IPS-18c (cell line): Measurements from ENCODE around the gene MIXL1.
"Not testable (repeated sequence)": the region's sequence is repeated elsewhere in the genome, so short reads cannot be mapped to it uniquely, and the experiment has no call there.

Experiments used
- H3K4me3 ChIP-seq: 2 replicates; pipeline ENCODE4 v1.7.0; 2013; ENCODE audit warnings: low read depth, mild to moderate bottlenecking, low read length, moderate library complexity; ENCODE audit not compliant: insufficient read depth
- H3K9me3 ChIP-seq: one replicate; pipeline ENCODE4 v1.6.1; 2013; ENCODE audit warnings: mild to moderate bottlenecking, low read length, moderate library complexity; ENCODE audit not compliant: control insufficient read depth, insufficient read depth

MIXL1 gene

DNA sequence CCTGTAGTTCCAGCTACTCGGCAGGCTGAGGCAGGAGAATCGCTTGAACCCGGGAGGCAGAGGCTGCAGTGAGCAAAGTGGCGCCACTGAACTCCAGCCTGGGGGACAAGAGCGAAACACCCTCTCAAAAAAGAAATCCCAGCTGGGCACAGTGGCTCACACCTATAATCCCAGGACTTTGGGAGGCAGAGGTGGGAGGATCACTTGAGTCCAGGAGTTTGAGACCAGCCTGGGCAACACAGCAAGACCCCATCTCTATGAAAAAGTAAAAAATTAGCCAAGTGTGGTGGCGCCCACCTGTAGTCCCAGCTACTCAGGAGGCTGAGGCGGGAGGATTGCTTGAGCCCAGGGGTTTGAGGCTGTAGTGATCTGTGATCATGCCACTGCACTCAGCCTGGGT lies 29.4 kb downstream of the MIXL1 start:
- H3K4me3 ChIP-seq, H3K9me3 ChIP-seq: not testable (repeated sequence)

DNA sequence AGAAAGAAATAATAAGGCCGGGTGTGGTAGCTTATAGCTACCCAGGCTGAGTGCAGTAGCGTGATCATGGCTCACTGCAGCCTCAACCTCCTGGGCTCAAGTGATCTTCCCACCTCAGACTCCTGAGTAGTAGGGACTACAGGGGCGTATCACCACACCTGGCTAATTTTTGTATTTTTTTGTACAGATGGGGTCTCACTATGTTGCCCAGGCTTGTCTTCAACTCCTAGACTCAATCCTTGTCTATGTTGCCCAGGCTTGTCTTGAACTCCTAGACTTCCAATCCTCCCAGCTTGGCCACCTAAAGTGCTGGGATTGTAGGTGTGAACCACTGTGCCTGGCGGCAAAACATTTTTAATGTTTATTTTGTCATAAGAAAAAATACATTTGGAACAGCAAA lies 30.5 kb downstream of the MIXL1 start:
- Histone ChIP-seq H3K4me3 (no peak overlapping the region), H3K9me3 (no peaks in the 10 kb centered on the region)

- Histone ChIP-seq H3K4me3 (no peak overlapping the region), H3K9me3 (peaks cover 2% of the 10 kb centered on the region)
Measured at GRCh38 chr1:226255380-226255779, 31.9 kb downstream of the MIXL1 start.

DNA sequence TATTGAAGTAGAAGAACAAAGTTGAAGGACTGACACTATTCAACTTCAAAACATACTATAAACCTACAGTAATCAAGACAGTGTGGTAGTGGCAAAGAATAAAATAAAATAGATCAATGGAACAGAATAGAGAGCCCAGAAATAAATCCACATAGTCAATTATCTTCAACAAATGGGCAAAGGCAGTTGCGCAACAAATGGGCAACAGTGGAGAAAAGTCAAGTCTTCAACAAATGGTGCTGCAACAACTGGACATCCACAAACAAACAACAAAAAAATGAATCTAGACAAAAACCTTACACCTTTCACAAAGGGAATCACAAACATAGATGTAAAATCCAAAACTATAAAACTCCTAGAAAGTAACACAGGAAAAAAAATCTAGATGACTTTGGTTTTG lies 38.4 kb downstream of the MIXL1 start:
- peaks cover 2% of the 10 kb centered on the region for H3K9me3 ChIP-seq
- H3K4me3 ChIP-seq, result no peak overlapping the region

DNA sequence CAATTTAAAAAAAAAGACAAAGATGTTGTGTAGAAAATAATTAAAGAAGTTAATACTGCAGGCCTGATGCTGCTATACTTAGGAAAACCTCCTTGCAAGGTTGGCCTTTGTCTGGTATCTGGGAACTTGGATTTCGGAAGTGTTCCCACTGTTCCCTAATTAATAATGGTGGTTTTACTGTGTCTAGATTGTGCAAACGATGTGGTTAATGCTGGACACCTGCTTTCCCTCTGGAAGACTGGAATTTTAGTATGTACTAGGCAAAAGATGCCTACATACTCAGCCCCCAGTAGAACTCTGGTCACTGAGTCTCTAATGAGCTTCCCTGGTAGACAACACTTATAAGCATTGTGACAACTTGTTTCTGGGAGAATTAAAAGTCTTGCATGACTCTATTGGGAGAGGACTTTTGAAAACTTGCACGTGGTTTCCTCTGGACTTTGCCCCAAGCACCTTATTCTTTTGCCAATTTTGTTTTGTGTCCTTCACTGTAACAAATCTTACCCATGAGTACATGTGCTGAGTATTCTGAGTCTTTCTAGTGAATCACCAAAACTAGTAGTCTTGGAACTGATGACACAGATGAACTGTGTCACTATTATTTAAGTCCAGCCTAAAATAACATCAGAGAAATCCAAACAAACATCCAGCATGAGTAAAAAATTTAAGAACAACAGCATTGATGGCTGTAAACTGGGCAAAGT lies 45.1 kb downstream of the MIXL1 start:
- Histone ChIP-seq H3K4me3 (no peak overlapping the region), H3K9me3 (no peaks in the 10 kb centered on the region)

DNA sequence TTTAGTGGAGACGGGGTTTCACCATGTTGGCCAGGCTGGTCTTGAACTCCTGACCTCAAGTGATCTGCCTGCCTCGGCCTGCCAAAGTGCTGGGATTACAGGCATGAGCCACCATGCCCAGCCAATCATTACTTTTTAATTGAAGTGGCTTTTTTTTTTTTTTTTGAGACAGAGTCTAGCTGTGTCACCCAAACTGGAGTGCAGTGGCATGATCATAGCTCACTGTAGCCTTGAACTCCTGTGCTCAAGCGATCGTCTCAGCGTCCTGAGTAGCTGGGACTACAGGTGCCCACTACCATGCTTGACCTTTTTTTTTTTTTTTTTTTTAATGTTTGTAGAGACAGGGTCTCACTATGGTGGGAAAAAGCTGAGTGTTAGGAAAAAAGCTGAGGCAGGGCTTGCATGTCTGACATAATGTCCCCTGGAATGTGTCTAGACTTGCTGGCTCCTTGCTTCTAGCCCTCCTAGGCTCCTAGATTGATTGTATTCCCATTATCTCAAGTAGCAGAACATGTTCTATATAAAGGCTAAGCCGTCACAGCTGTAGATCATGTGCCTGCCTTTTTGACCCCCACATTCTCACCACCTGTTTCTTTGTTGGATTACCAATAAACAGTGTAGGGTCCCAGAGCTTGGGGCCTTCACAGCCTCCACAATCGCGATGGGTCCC lies 48.9 kb downstream of the MIXL1 start:
- H3K9me3 ChIP-seq, H3K4me3 ChIP-seq: not testable (repeated sequence)

DNA sequence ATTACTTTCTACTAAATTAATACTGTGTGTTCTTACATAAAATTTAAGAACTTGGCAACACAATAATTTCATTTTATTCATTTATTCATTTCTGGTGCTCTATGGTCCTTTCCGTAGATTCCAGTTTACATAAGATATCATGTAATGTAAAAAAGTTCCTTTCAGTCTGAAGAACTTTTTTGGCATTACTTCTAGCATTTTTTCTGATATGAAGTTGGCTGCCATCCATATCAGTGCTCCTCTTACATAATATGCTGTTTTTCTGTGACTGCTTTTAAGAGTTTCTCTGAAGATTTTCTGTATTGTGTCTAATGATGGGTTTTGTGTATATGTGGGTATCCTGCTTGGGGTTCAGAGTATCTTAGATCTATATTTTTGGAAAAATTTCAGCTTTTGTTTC lies 50.7 kb downstream of the MIXL1 start:
- Histone ChIP-seq H3K4me3 (no peak overlapping the region), H3K9me3 (no peaks in the 10 kb centered on the region)

DNA sequence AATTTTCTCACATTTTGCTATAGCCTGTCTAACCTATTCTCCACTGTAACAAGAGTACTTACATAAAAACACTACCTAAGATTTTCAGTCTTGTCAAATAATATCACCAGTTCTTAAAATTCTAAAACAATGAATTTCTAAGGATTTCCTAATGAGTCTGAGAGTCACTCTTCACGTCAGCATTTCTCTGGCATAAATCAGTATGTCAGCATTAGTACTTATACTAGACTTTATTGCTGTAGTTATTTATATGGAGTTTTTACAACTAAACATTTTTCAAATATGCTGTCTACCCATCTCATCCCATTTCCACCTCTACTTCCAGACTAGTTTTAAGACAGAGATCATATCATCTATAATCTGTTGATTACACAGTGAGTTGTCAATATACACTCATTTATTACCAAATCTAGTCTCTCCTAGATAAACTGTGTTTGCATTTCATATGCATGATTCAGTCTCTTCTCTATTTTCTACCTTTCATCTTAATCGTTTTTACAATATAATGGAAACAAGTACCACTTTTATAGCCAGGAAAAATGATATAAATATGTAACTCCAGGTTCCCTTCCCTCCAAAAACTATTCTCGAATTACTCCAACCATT lies 52.7 kb downstream of the MIXL1 start:
- H3K4me3 ChIP-seq, result no peak overlapping the region
- H3K9me3 ChIP-seq, result no peaks in the 10 kb centered on the region
